NAMALWA (cell line): Measurements from ENCODE around the gene RNF224.
"Not testable (repeated sequence)": the region's sequence is repeated elsewhere in the genome, so short reads cannot be mapped to it uniquely, and the experiment has no call there.

Source experiments
- DNase-seq: peaks from one replicate; pipeline ENCODE4 v3.0.0-alpha.2; 2015; ENCODE audit warnings: low spot score

Gene RNF224

GRCh38 chr9:137240841-137241489 lies 13.7 kb downstream of the RNF224 start, which contains the start of gene TUBB4B:
Gene TUBB4B, plus strand, starts transcription at chr9:137241287. Its CDS starts 74 bp downstream, at chr9:137241361.
- DNase-seq: peak; percentile 100

GRCh38 chr9:137241490-137242268 lies 14.4 kb downstream of the RNF224 start:
- DNase-seq: no peak

- DNase-seq: no peak
These were observed 15.2 kb downstream of the RNF224 start for GRCh38 chr9:137242269-137243203.

- DNase-seq: not testable (repeated sequence)
These were observed 15.9 kb downstream of the RNF224 start for GRCh38 chr9:137243266-137243625.

- DNase-seq: peak; percentile 54
These were observed 16.6 kb downstream of the RNF224 start for GRCh38 chr9:137243626-137244485.

GRCh38 chr9:137244486-137245449 lies 17.5 kb downstream of the RNF224 start:
- DNase-seq: no peak

GRCh38 chr9:137245450-137246421 lies 18.4 kb downstream of the RNF224 start:
- no peak for DNase-seq

- DNase-seq: no peak
These were observed 20.0 kb downstream of the RNF224 start for GRCh38 chr9:137247135-137247915.

GRCh38 chr9:137247916-137248175 lies 20.5 kb downstream of the RNF224 start:
- no peak for DNase-seq

GRCh38 chr9:137250329-137251193 lies 23.3 kb downstream of the RNF224 start:
- DNase-seq: no peak

GRCh38 chr9:137251194-137251461 lies 23.8 kb downstream of the RNF224 start, which contains the start of gene STPG3:
Gene STPG3, plus strand, starts transcription at chr9:137251286. Its CDS starts 1 bp downstream, at chr9:137251287.
- DNase-seq: no peak

- no peak for DNase-seq
These were observed 24.4 kb downstream of the RNF224 start for GRCh38 chr9:137251490-137252268.

GRCh38 chr9:137252555-137253506 lies 25.5 kb downstream of the RNF224 start:
- no peak for DNase-seq

- no peak for DNase-seq
These were observed 26.7 kb downstream of the RNF224 start for GRCh38 chr9:137253717-137254623.
